GM21390 (cell line): ENCODE results near the gene HGFAC.

Experiments used
- ATAC-seq: cut with Tn5 transposase; IDR thresholded peaks from one replicate; pipeline ENCODE4 v1.9.1; 2021; ENCODE audit not compliant: unreplicated experiment

Gene HGFAC

GRCh38 chr4:3423952-3424351, 17.8 kb upstream of the HGFAC start:
- ATAC-seq: no peak

DNA sequence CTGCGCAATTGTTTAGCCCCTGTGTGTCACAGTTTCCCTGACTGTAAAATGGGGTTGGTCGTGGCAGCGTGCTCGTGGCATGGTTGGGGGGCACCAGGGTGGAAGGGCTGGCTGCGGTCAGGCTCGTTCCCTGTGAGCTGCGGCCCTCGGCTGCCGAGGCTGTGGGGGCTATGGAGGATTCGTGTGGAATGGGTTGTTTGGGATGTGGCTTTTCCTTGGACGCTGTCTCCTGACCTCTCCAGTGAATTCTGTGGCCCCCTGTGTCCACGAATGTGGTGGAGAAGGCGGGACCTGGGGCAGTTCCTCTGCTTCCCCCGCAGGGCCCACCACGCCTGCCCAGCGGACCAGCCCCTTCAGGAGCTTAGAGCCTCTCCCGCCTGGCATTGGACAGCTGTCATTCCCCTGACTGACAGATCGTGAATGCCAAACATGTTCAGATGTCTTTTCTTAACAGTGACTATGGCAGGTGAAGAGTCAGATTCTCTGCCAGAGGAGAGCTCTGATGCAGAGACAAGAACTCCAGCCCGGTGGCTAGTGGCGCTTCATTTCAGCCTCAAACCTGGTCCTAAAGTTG, 17.2 kb upstream of the HGFAC start:
- ATAC-seq: no peak

DNA sequence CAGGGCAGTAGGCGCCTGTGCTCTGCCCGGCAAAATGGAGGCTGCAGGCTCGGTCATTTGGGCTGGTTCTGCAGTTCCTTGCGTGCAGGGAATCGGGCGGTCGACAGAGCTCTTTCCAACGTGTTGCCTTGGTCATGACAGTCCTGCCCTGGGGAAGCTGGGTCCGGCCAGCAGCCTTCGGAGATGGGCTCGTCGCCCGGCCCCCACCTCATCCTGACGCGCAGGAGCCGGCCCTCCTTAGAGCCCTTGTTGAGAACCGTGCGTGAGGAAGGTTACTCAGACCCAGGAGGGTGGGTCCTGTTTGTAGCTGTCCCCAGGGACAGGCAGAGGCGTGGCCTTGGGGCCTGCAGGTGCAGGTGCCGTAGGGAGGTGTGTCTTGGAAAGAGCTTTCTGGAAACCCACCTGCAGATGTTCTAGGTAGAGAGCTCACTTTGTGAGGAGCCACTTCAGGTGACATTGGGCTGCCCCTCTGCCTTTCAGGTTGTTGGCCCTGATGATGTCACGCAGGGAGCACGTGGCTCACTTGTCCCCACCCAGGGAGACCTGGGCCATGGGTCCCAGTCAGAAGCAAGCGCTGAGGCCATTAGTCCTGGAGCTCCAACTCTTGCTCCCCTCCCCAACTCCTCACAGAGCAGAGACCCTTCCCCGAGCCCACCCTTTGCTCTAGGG, 15.2 kb upstream of the HGFAC start:
- ATAC-seq: no peak

- no peak for ATAC-seq
Measured at GRCh38 chr4:3427134-3427476, 14.7 kb upstream of the HGFAC start.

DNA sequence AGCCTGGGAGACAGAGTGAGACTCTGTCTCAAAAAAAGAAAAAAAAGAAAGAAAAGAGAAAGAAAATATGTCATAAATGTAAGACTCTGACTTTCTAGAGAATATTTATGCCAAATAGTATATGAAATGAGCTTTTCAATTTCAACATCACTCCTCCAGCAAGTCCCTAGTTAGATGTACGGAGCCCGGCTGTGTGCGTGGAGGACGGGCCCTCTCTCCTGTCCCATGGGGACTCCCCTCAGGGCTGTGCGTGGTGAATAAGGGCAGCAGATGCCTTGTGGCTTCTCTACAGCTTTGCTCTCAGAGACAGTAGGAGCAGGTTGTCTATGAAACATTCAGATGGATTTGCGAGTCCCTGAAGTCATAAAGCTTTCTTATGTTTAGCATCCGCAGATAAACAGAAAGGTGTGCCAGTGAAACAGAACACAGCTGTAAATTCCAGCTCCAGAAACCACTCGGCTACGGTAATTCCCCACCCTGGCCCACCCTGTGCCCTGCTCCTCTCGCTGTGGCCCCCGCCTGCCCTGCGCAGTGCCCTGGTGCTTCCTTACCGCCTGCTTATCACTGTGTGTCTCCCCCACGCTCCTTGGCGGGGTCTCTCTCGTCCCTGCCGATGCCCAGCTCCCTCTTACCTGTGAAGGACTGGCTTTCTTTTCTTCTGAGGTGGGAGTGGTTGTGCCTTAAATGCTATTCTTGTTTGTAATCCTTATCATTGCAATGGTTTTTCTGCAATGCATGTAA, 13.9 kb upstream of the HGFAC start:
- no peak for ATAC-seq

GRCh38 chr4:3429651-3430050, 12.1 kb upstream of the HGFAC start:
- no peak for ATAC-seq

- no peak for ATAC-seq
Measured at GRCh38 chr4:3430524-3430923, 11.2 kb upstream of the HGFAC start.

- no peak for ATAC-seq
Measured at GRCh38 chr4:3431446-3431993, 10.2 kb upstream of the HGFAC start.

DNA sequence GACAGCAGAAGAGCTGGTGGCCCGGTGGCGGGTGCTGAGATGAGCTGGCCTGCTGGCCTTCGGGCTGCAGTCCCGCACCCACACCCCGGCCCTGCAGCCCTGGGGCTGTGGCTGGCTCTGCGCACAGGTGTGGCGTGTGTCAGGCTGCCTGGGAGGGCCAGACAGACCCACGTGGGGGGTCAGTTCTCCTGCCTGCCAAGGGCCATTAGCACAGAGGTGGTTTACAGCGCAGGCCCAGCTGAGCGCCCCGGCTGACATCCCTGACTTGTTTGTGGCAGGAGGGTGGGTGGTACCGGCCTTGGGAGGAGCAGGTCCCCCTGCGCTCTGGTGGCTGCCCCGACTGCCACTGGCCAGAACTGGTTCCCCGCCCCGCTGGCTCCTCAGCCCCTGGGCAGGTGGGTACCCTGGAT, 9.4 kb upstream of the HGFAC start:
- no peak for ATAC-seq

DNA sequence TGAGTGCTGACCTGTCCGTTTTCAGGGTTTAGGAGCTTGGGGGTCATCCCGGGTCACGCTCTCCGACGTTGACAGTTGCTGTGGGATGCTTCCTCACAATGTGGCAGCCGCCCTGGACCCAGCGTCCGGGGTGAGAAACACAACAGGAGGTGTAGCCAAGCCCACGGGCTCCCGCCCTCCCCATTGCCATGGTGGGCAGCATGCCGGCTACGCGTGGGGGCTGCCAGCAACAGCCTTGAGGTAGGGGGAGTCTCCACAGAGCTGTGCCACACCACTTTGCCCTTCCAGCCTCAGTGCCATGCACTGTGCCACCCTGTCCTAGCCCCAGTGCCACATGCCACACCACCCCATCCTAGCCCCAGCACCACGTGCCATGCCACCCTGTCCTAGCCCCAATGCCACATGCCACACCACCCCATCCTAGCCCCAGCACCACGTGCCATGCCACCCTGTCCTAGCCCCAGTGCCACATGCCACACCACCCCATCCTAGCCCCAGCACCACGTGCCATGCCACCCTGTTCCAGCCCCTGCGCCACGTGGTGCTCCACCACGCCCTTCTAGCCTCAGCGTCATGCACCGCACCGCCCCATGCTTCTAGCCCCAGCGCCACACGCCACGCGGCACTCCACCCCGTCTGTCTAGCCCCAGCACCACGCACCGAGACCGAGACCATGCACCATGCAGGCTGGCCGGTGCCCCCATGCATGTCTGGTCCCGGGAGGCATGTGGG, 8.5 kb upstream of the HGFAC start:
- no peak for ATAC-seq

- ATAC-seq: no peak
Measured at GRCh38 chr4:3434881-3435685, 6.7 kb upstream of the HGFAC start.

- ATAC-seq: no peak
Measured at GRCh38 chr4:3435686-3435956, 6.1 kb upstream of the HGFAC start.

DNA sequence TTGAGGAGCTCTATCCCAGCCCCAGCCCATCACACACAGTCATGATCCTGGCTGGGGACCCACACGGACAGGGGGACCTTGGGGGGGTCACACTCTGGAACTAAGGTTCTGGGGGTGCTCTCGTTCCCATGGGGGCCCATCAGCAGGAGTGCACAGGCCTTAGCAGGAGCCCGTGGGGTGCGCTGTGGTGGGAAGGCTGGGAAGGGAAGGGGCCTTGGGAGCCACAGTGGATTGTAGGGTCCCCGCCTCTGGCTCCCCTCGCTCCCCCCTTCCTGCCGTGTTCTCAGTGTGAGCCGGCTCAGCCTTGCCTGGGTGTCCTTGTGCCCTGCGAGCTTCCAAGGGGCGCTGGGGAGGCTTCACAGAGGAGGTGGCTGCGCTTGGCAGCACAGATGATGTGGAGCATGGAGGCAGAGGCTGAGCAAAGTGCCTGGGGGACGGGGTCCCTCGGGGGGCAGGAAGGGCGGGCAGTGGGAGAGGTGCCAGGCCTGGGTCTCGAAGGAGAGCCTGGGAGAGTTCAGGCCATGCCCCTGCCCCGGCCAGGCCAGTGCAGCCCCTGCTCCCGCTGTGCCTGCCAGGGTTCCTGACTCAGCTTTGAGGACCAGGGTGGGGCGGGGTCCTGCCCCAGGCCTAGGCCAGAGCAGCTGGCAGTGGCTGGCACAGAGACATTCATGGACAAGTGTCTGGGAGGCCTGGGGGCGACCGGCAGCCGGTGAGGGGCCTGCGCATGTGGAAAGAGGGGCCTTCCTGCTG, 5.5 kb upstream of the HGFAC start:
- no peak for ATAC-seq

DNA sequence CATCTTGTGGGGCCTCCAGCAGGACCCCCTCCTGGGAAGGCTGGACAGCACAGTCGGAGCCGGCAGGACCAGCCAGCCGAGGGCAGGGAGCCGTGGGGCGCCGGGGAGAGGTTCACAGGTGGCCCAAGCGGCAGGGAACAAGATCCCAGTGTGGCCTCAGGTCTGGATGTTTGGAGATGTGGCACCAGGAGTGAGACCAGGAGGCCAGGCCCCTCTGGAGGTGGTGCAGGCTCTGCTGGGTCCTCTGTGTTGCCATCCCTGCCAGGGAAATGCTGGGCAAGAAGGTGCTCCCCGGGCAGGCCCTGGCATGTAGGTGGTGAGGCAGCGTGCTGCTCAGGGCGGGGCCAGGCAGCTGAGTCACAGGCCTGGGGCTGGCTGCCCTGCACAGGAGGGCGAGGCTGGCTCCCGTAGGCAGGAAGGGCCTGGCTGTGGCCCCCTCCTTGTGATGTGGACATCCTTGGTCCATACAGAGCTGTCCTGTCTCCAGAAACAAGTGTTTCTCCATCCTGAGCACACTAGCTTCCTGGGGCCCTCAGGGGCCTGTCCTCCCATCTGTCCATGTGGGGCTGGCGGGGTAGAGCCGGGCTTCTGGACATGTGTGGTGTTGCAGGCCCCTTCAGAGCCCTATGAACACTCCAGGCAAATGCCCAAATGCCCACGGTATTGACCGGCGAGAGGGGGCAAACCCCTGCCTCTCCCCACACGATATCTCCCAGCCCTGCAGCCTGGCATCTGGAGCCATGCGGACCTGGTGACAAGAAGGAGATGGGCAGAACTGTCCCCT, 4.8 kb upstream of the HGFAC start:
- ATAC-seq: no peak

GRCh38 chr4:3437582-3437936, 4.2 kb upstream of the HGFAC start:
- ATAC-seq: no peak

GRCh38 chr4:3437998-3438846, 3.5 kb upstream of the HGFAC start:
- ATAC-seq: no peak

GRCh38 chr4:3438847-3439180, 3.0 kb upstream of the HGFAC start:
- no peak for ATAC-seq

DNA sequence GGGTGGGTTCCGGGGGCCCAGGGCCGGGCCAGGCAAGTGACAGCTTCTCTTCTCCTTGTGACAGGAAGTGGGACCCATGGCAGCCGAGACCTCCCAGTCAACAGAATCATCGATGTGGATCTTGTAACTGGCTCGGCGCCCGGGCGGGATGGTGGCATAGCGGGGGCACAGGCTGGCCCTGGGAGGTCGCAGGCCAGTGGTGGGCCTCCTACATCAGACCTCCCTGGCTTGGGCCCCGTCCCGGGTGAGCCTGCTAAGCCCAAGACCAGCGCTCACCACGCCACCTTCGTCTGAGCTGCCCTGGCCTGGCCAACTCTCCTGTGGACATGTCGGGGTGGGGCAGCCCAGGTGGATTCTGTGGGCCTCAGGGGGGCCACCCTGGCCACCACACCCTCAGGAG, 2.4 kb upstream of the HGFAC start:
- ATAC-seq: no peak

DNA sequence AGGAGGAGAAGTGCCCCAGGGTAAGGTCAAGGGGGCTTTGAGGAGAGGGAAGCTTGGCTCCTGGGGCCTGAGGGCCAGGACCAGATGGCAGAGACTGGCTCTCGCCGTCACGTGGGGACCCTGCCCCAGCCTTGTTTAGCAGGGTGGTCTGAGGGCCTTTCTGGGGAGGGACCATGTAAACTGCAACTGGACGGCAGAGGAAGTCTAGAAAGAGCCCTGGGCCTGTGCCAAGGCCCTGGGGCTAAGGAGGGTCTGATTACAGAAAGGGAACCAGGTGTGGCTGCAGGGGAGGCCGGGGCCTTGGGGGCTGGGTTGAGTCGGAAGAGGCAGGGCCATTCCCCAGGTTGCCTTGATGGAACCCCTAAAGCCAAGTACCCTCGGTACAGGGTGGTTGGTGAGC, 1.8 kb upstream of the HGFAC start:
- ATAC-seq: no peak
